ENCODE measurements around the gene NANOGP8.
"Not testable (repeated sequence)": the region's sequence is repeated elsewhere in the genome, so short reads cannot be mapped to it uniquely, and the experiment has no call there.

The NANOGP8 gene

GRCh38 chr15:35085176-35085919, at the start of gene NANOGP8:
Gene NANOGP8 (minus strand): TSS chr15:35085295. CDS start chr15:35085110, 185 bp downstream.
- not testable (repeated sequence) for H3K4me3 ChIP-seq (ENCODE audit: low read depth, low read length); DNase-seq (ENCODE audit: low read depth)
- in situ Hi-C loops (cut with HindIII; ENCODE audit: low sequenced_read_pairs), result loop anchor here (25.0 kb wide), 1 partner anchor 327 kb away; no protein-coding TSS in a partner anchor

- TF ChIP-seq, protein P1, sequence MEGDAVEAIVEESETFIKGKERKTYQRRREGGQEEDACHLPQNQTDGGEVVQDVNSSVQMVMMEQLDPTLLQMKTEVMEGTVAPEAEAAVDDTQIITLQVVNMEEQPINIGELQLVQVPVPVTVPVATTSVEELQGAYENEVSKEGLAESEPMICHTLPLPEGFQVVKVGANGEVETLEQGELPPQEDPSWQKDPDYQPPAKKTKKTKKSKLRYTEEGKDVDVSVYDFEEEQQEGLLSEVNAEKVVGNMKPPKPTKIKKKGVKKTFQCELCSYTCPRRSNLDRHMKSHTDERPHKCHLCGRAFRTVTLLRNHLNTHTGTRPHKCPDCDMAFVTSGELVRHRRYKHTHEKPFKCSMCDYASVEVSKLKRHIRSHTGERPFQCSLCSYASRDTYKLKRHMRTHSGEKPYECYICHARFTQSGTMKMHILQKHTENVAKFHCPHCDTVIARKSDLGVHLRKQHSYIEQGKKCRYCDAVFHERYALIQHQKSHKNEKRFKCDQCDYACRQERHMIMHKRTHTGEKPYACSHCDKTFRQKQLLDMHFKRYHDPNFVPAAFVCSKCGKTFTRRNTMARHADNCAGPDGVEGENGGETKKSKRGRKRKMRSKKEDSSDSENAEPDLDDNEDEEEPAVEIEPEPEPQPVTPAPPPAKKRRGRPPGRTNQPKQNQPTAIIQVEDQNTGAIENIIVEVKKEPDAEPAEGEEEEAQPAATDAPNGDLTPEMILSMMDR (IDR thresholded peaks at IDR 0.05; ENCODE audit: low read depth, low read length, missing control alignments), result no peak
- H3K4me3 ChIP-seq (ENCODE audit: low read depth, low read length), result no peak overlapping the region
- in situ Hi-C loops (cut with HindIII; ENCODE audit: low sequenced_read_pairs), result no loop called here
- DNase-seq (ENCODE audit: low read depth), result no peak
Measured at GRCh38 chr15:35134299-35134698, 49.2 kb upstream of the NANOGP8 start.

- TF ChIP-seq, protein P1 (IDR thresholded peaks at IDR 0.05; ENCODE audit: low read depth, low read length, missing control alignments), result no peak
- no peak overlapping the region for H3K4me3 ChIP-seq (ENCODE audit: low read depth, low read length)
- DNase-seq (ENCODE audit: low read depth), result no peak
- in situ Hi-C loops (cut with HindIII; ENCODE audit: low sequenced_read_pairs), result no loop called here
Measured at GRCh38 chr15:35130245-35130644, 45.1 kb upstream of the NANOGP8 start.

DNA sequence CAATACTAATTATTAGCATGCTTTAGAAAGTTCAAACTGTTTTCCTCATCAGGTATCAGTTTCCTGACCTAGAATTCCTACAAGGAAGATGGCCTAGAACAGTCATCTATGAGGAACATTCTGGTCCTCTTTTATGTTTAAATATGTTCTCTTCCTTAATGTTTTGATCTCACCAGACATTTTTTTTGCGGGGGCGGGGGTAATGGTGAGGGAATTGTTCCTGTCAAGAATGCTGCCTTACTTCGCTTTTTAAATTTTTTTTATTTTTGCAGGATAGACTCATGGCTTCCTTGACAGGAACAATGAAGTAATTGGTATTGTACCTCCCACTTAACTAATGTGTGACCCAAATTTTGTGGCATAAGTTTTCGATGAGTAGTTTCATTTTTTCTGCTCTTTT, 44.3 kb upstream of the NANOGP8 start:
- in situ Hi-C loops (cut with HindIII; ENCODE audit: low sequenced_read_pairs), result no loop called here
- TF ChIP-seq, protein P1 (IDR thresholded peaks at IDR 0.05; ENCODE audit: low read depth, low read length, missing control alignments), result no peak
- no peak overlapping the region for H3K4me3 ChIP-seq (ENCODE audit: low read depth, low read length)
- DNase-seq (ENCODE audit: low read depth), result no peak

- in situ Hi-C loops (cut with HindIII; ENCODE audit: low sequenced_read_pairs), result no loop called here
Measured at GRCh38 chr15:35127717-35128116, 42.6 kb upstream of the NANOGP8 start.

GRCh38 chr15:35126236-35126635, 41.1 kb upstream of the NANOGP8 start:
- DNase-seq (ENCODE audit: low read depth), result no peak
- TF ChIP-seq, protein P1 (IDR thresholded peaks at IDR 0.05; ENCODE audit: low read depth, low read length, missing control alignments), result no peak
- H3K4me3 ChIP-seq (ENCODE audit: low read depth, low read length), result no peak overlapping the region
- in situ Hi-C loops (cut with HindIII; ENCODE audit: low sequenced_read_pairs), result no loop called here

More at GRCh38 chr15:35127717-35128116, 42.6 kb upstream of the NANOGP8 start:
- DNase-seq (ENCODE audit: low read depth), result no peak
- H3K4me3 ChIP-seq (ENCODE audit: low read depth, low read length), result no peak overlapping the region
- TF ChIP-seq, protein P1 (IDR thresholded peaks at IDR 0.05; ENCODE audit: low read depth, low read length, missing control alignments), result no peak

DNA sequence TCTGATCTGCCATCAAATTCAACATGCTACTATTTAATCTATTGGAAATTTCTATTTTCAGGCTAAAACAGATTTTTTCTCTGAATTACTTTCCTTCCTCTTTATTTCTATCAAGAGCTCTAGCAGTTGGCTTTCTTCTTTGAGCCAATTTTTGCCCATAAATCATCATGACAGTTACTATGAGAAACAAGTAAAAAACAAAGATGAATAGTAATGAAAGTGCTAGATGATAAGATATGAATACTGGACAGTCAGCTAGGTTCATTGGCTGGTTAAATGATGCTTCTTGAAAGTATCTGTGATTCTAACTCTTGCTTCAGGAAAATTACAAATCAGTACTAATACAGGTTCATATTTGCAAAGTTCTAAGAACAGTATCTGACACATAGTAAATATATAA, 38.6 kb upstream of the NANOGP8 start:
- DNase-seq (ENCODE audit: low read depth), result no peak
- no peak overlapping the region for H3K4me3 ChIP-seq (ENCODE audit: low read depth, low read length)
- in situ Hi-C loops (cut with HindIII; ENCODE audit: low sequenced_read_pairs), result no loop called here
- TF ChIP-seq, protein P1 (IDR thresholded peaks at IDR 0.05; ENCODE audit: low read depth, low read length, missing control alignments), result no peak
